Nephron (organoid): ENCODE measurements around the gene PTH1R.
A peak's percentile ranks its signal among the peaks of the same experiment; 100 is the strongest.

Experiments
- H3K27ac Mint-ChIP-seq, 3 experiments: 2 replicates each; pipeline ENCODE4 v1.8.0; 2020; ENCODE audit warnings: mixed read lengths in 3 of 3, mild to moderate bottlenecking in 2 of 3, moderate library complexity in 1 of 3
- H3K27me3 Mint-ChIP-seq: 2 replicates; pipeline ENCODE4 v1.8.0; 2021; ENCODE audit warnings: low read depth, mild to moderate bottlenecking, moderate library complexity, mixed read lengths
- H3K36me3 Mint-ChIP-seq: 2 replicates; pipeline ENCODE4 v1.8.0; 2020; ENCODE audit warnings: low read depth, mixed read lengths
- H3K4me1 Mint-ChIP-seq: 2 replicates; pipeline ENCODE4 v1.8.0; 2020; ENCODE audit warnings: mixed read lengths
- H3K4me3 Mint-ChIP-seq, 3 experiments: 2 replicates each; pipeline ENCODE4 v1.8.0; 2020; ENCODE audit warnings: mild to moderate bottlenecking in 3 of 3, mixed read lengths in 3 of 3, moderate library complexity in 2 of 3
- H3K9me3 Mint-ChIP-seq: 2 replicates; pipeline ENCODE4 v1.8.0; 2020; ENCODE audit warnings: mixed read lengths
- CTCF ChIP-seq, 3 experiments: fragments of 200-600 bp; sonication (generic); IDR thresholded peaks; one replicate each; pipeline ENCODE4 v1.5.0; 2021; ENCODE audit warnings: antibody characterized with exemption in 3 of 3; ENCODE audit not compliant: unreplicated experiment in 3 of 3

PTH1R gene

GRCh38 chr3:46865031-46865507 is 12.5 kb upstream of the PTH1R start:
- peak overlapping the region; percentile 27 to 73 (median 37) for H3K27ac Mint-ChIP-seq
- H3K9me3 Mint-ChIP-seq = no peaks in the 10 kb centered on the region
- H3K4me3 Mint-ChIP-seq = peak overlapping the region in 1 of 3 experiments; percentile 30
- H3K4me1 Mint-ChIP-seq = peaks cover 42% of the 10 kb centered on the region
- H3K36me3 Mint-ChIP-seq = no peaks in the 10 kb centered on the region
- no peaks in the 10 kb centered on the region for H3K27me3 Mint-ChIP-seq
- no peak for TF ChIP-seq CTCF (IDR thresholded peaks at IDR 0.05; ENCODE audit: unreplicated experiment in 3 of 3)

GRCh38 chr3:46865546-46865945 is 12.0 kb upstream of the PTH1R start:
- Mint-ChIP-seq H3K27me3 (no peaks in the 10 kb centered on the region), H3K4me1 (peaks cover 42% of the 10 kb centered on the region), H3K36me3 (no peaks in the 10 kb centered on the region), H3K9me3 (no peaks in the 10 kb centered on the region), H3K27ac (no peak overlapping the region), H3K4me3 (no peak overlapping the region)
- TF ChIP-seq CTCF (IDR thresholded peaks at IDR 0.05; ENCODE audit: unreplicated experiment in 3 of 3) = no peak

GRCh38 chr3:46866032-46866595 is 11.4 kb upstream of the PTH1R start:
- Mint-ChIP-seq H3K4me1 (peaks cover 47% of the 10 kb centered on the region), H3K27me3 (no peaks in the 10 kb centered on the region), H3K36me3 (no peaks in the 10 kb centered on the region), H3K9me3 (no peaks in the 10 kb centered on the region), H3K27ac (peak overlapping the region; percentile 6 to 30 (median 12)), H3K4me3 (no peak overlapping the region)
- TF ChIP-seq CTCF (IDR thresholded peaks at IDR 0.05; ENCODE audit: unreplicated experiment in 3 of 3) = no peak

- Mint-ChIP-seq H3K9me3 (no peaks in the 10 kb centered on the region), H3K27me3 (no peaks in the 10 kb centered on the region), H3K4me3 (peak overlapping the region in 1 of 3 experiments; percentile 41), H3K36me3 (no peaks in the 10 kb centered on the region), H3K27ac (peak overlapping the region; percentile 6 to 30 (median 12)), H3K4me1 (peaks cover 54% of the 10 kb centered on the region)
- TF ChIP-seq CTCF (IDR thresholded peaks at IDR 0.05; ENCODE audit: unreplicated experiment in 3 of 3) = peak; percentile 77 to 81 (median 81)
Observed at GRCh38 chr3:46866720-46867549, 10.6 kb upstream of the PTH1R start.

GRCh38 chr3:46867550-46867898 is 10.0 kb upstream of the PTH1R start:
- Mint-ChIP-seq H3K27me3 (no peaks in the 10 kb centered on the region), H3K4me3 (no peak overlapping the region), H3K27ac (peak overlapping the region in 1 of 3 experiments; percentile 43), H3K4me1 (peaks cover 55% of the 10 kb centered on the region), H3K9me3 (no peaks in the 10 kb centered on the region), H3K36me3 (no peaks in the 10 kb centered on the region)
- TF ChIP-seq CTCF (IDR thresholded peaks at IDR 0.05; ENCODE audit: unreplicated experiment in 3 of 3) = no peak
